ENCODE results near the gene CCDC91. TPM values are rescaled to one million over a fixed set of nuclear protein-coding genes. Genes with fewer than 3 reads are reported as not detected.

The CCDC91 gene
- total RNA-seq, 6 experiments from 2014 or later = 10.0 to 21.5 (median 13.9) TPM

DNA sequence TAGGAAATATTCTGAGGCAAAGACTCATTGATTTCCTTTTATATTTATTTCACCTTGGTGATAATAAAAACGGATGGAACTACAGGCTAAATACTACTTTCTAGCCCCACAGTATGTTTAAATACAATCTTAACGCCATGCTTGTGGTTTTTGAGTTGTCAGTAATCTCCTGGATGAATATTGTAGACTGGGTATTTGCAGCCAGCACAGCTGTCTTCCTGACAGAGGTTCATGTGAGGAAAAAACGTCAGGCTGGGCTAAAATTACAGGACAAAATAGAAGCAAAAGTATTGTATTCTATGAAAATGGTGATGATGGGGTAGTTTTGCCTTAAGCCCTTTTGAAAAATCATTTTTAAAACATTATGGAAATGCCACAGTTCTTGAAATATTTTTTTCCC, 140.9 kb downstream of the CCDC91 start:
- H3K9me3 ChIP-seq = no peaks in the 10 kb centered on the region
- no peak for ATAC-seq

DNA sequence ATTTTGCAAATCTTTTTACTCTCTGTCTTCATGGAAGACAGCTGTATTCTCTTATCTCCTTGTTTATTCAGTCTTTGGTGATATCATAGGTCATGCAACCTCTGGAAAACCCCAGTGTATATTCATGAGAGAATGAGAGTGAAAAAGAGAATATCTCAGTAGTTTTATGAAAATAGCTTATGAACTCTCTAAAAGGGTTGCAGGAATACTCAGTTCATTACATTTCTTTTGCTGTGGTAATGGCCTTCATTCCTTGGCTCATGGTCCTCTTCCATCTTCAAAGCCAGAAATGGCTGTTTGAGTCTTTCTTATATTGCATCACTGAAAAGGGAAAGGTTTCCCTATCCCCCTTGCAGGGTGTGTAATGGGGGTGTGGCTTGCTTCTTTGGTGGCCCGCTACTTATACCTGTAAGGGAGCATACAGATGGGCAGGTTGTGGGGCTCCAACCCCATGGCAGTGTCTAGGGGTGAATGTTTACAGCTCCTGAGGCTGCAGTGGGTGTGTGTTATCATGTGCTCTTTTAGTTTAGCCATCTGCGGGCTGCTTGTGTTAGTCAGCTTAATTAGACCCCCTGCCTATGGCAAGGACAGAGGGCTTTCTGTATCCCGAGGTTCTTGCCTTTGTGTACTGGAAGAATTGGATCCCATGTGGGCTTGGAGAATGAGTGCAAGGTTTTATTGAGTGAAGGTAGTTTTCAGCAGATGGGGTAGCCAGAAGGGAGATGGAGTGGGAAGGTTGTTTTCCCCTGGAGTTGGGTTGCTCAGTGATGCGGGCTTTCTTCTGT, 150.2 kb downstream of the CCDC91 start:
- Histone ChIP-seq H3K9me3 (no peaks in the 10 kb centered on the region), H3K27ac (no peak overlapping the region), H3K27me3 (no peaks in the 10 kb centered on the region), H3K4me3 (no peak overlapping the region), H3K4me1 (no peaks in the 10 kb centered on the region), H3K36me3 (no peaks in the 10 kb centered on the region)
- intact Hi-C loops (cut with DNase I) = no loop called here
- ATAC-seq = peak in 1 of 4 donors; percentile 91
- no peak for DNase-seq
- WGBS (ENCODE audit: insufficient coverage, low coverage, low lambda C conversion rate, missing lambda C conversion rate) = 75% methylated on average over 2 of the region's 4 CpGs
- no peak for TF ChIP-seq POLR2A (IDR thresholded peaks at IDR 0.05)
- TF ChIP-seq, protein P1, sequence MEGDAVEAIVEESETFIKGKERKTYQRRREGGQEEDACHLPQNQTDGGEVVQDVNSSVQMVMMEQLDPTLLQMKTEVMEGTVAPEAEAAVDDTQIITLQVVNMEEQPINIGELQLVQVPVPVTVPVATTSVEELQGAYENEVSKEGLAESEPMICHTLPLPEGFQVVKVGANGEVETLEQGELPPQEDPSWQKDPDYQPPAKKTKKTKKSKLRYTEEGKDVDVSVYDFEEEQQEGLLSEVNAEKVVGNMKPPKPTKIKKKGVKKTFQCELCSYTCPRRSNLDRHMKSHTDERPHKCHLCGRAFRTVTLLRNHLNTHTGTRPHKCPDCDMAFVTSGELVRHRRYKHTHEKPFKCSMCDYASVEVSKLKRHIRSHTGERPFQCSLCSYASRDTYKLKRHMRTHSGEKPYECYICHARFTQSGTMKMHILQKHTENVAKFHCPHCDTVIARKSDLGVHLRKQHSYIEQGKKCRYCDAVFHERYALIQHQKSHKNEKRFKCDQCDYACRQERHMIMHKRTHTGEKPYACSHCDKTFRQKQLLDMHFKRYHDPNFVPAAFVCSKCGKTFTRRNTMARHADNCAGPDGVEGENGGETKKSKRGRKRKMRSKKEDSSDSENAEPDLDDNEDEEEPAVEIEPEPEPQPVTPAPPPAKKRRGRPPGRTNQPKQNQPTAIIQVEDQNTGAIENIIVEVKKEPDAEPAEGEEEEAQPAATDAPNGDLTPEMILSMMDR (IDR thresholded peaks at IDR 0.05) = no peak

More for the DNA sequence above, 140.9 kb downstream of the CCDC91 start:
- TF ChIP-seq, protein P1 (IDR thresholded peaks at IDR 0.05) = no peak
- no peak for TF ChIP-seq POLR2A (IDR thresholded peaks at IDR 0.05)
- Histone ChIP-seq H3K4me3 (no peak overlapping the region), H3K27me3 (no peaks in the 10 kb centered on the region), H3K27ac (no peak overlapping the region), H3K4me1 (no peaks in the 10 kb centered on the region), H3K36me3 (no peaks in the 10 kb centered on the region)
- WGBS (ENCODE audit: insufficient coverage, low coverage, low lambda C conversion rate, missing lambda C conversion rate) = 62% methylated on average over 3 of the region's 3 CpGs
- DNase-seq = no peak
- intact Hi-C loops (cut with DNase I) = no loop called here

DNA sequence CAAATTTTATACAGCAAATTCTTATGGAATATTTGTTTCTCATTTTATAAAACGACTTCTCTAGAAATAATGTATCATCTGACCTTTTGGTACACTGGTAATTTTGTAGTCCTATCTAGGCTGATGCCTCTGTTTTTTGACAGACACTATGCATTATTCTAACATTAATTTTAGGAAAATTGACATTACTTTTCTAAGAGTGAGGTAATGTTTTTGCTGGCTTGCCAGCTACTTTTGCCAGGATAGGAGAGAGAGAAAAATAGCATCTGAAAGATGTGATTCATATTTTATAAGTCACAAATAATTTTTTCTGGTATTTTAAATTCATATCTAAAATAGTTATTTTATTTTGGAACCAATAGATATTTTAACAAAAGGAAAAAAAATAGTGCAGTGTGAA, 153.5 kb downstream of the CCDC91 start:
- WGBS (ENCODE audit: insufficient coverage, low coverage, low lambda C conversion rate, missing lambda C conversion rate) = 90% methylated on average over 1 of the region's 1 CpG
- TF ChIP-seq, protein P1 (IDR thresholded peaks at IDR 0.05) = no peak
- TF ChIP-seq POLR2A (IDR thresholded peaks at IDR 0.05) = no peak
- intact Hi-C loops (cut with DNase I) = no loop called here
- no peaks in the 10 kb centered on the region for H3K4me1 ChIP-seq
- DNase-seq (no peak), ATAC-seq (no peak)
- no peaks in the 10 kb centered on the region for H3K36me3 ChIP-seq
- H3K27ac ChIP-seq = no peak overlapping the region
- H3K9me3 ChIP-seq = no peaks in the 10 kb centered on the region
- no peak overlapping the region for H3K4me3 ChIP-seq
- H3K27me3 ChIP-seq = no peaks in the 10 kb centered on the region

DNA sequence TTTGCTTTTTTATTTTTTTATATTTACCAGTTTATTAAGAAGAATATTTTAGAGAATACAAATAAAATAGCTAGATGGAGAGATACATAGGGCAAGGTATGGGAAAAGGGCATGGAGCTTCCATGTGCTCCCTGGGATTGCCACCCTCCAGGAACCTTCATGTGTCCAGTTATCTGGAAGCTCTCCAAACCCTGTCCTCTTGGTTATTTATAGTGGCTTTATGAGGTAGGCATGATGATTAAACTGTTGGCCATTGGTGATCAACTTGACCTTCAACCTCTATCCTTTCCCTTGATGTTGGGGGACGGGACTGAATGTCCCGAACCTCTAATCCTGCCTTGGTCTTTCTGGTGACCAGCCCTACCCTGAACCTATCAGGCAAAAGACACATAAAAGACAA, 156.3 kb downstream of the CCDC91 start:
- no peaks in the 10 kb centered on the region for H3K4me1 ChIP-seq
- no peak for ATAC-seq

More for the DNA sequence above, 156.3 kb downstream of the CCDC91 start:
- no peak for DNase-seq
- TF ChIP-seq, protein P1 (IDR thresholded peaks at IDR 0.05) = no peak
- no peak for TF ChIP-seq POLR2A (IDR thresholded peaks at IDR 0.05)
- Histone ChIP-seq H3K27me3 (no peaks in the 10 kb centered on the region), H3K4me3 (no peak overlapping the region), H3K9me3 (no peaks in the 10 kb centered on the region), H3K27ac (no peak overlapping the region), H3K36me3 (no peaks in the 10 kb centered on the region)
- intact Hi-C loops (cut with DNase I) = no loop called here
- 94% methylated on average over 2 of the region's 2 CpGs for WGBS (ENCODE audit: insufficient coverage, low coverage, low lambda C conversion rate, missing lambda C conversion rate)
